Spleen (tissue), 11 donors: ENCODE measurements around the gene PDCD1. TPM values are rescaled to one million over a fixed set of nuclear protein-coding genes. Genes with fewer than 3 reads are reported as not detected.

ENCODE experiments used
- DNase-seq: peaks from one replicate; pipeline ENCODE4 v3.0.0-alpha.2; 2020
- H3K27ac ChIP-seq, 8 donors: fragments of 200-600 bp; sonication (generic) in 7 of 8; 1 replicate in 4 of 8; 2 replicates in 4 of 8; pipeline versions ENCODE4 v1.5.0 to v1.8.0; 2016 to 2021; ENCODE audit warnings: inconsistent platforms in 4 of 8, mild to moderate bottlenecking in 4 of 8, moderate library complexity in 1 of 8
- H3K27me3 ChIP-seq, 7 donors: fragments of 200-600 bp; sonication (generic) in 6 of 7; replicated peaks in 1 of 7; 1 replicate in 4 of 7; 2 replicates in 3 of 7; pipeline versions ENCODE4 v1.5.0 to v1.8.0; 2016 to 2021; ENCODE audit warnings: inconsistent platforms in 3 of 7, mild to moderate bottlenecking in 1 of 7
- H3K36me3 ChIP-seq, 6 donors: fragments of 200-600 bp; sonication (generic) in 5 of 6; 1 replicate in 4 of 6; 2 replicates in 2 of 6; pipeline versions ENCODE4 v1.5.0 to v1.8.0; 2016 to 2021; ENCODE audit warnings: inconsistent platforms in 2 of 6
- H3K4me1 ChIP-seq, 6 donors: fragments of 200-600 bp; sonication (generic) in 5 of 6; 1 replicate in 3 of 6; 2 replicates in 3 of 6; pipeline versions ENCODE4 v1.5.0 to v1.8.0; 2016 to 2021; ENCODE audit warnings: inconsistent platforms in 3 of 6
- H3K4me3 ChIP-seq, 8 donors: fragments of 200-600 bp; sonication (generic) in 7 of 8; 1 replicate in 4 of 8; 2 replicates in 4 of 8; pipeline versions ENCODE4 v1.5.0 to v1.8.0; 2016 to 2021; ENCODE audit warnings: inconsistent platforms in 4 of 8, mild to moderate bottlenecking in 4 of 8, moderate library complexity in 2 of 8
- H3K9me3 ChIP-seq, 8 donors: fragments of 200-600 bp; sonication (generic) in 7 of 8; 1 replicate in 4 of 8; 2 replicates in 4 of 8; pipeline versions ENCODE4 v1.5.0 to v1.8.0; 2016 to 2021; ENCODE audit warnings: inconsistent platforms in 4 of 8
- CTCF ChIP-seq, 11 experiments: fragments of 200-600 bp in 7 of 11; fragments of 450-650 bp in 4 of 11; sonication (generic) in 4 of 11; IDR thresholded peaks in 8 of 11; conservative IDR thresholded peaks in 3 of 11; 1 replicate in 7 of 11; 2 replicates in 4 of 11; pipeline versions ENCODE4 v1.4.0 to v1.8.0; 2016 to 2021; ENCODE audit warnings: antibody characterized with exemption in 11 of 11, inconsistent platforms in 4 of 11, mild to moderate bottlenecking in 1 of 11
- POLR2A ChIP-seq, 3 donors: fragments of 450-650 bp; IDR thresholded peaks; one replicate each; pipeline ENCODE4 v1.5.1; 2017; ENCODE audit warnings: antibody characterized with exemption in 3 of 3, mild to moderate bottlenecking in 1 of 3
- POLR2AphosphoS5 ChIP-seq, 3 donors: sonication (generic); formaldehyde crosslinking; IDR thresholded peaks; one replicate each; pipeline ENCODE4 v1.5.1; 2017; ENCODE audit warnings: antibody characterized with exemption in 3 of 3
- WGBS, 5 donors: extraction: QIAGEN DNeasy Blood & Tissue Kit in 3 of 5; methylation state at CpG; one replicate each; pipeline versions ENCODE4 v1.1.5 to v1.1.7; 2013 to 2018; 5-methylcytosine and 5-hydroxymethylcytosine counted together
- intact Hi-C: fragments of 100-400 bp; cut with DNase I; formaldehyde crosslinking; loops from one replicate; pipeline ENCODE4 v1.15.0; 2023; ENCODE audit warnings: low total_unique reads
- polyA plus RNA-seq, 3 donors: library from polyadenylated mRNA; stranded (reverse); fragments of 200-250 nt; gene quantifications; one replicate each; pipeline ENCODE4 v1.2.1, GENCODE V29; 2013
- total RNA-seq, 7 donors: library from RNA; depleted of rRNA in 3 of 7; stranded (reverse); fragments of >200 nt in 3 of 7; fragmentation: NEBNext Ultra II Directional in 4 of 7; extraction: Animal tissue kit (Norgen Biotek cat#: 25700) in 4 of 7; gene quantifications; one replicate each; pipeline versions ENCODE4 v1.1.0 to v1.2.1, GENCODE V29; 2016 to 2021
- donor health status: healthy with polysubstance abuse.
- donor health status: DM: no; HTN: no; CAD: no; lungs with moderate emphysema.
- donor health status: DM: no; HTN: no; CAD: no.
- donor health status: Bipolar disorder and iron deficiency.
- donor health status: healthy.
- donor health status: DM: no; HTN: no; CAD: no.
- donor health status: DM: yes; HTN: yes; CAD: no.

The PDCD1 gene
- total and polyA plus RNA-seq, 10 donors, result 2.7 to 7.9 (median 5.3) TPM

- peak; percentile 64 for DNase-seq
- Histone ChIP-seq H3K4me1 (peaks cover 0 to 23% (median 8%) of the 10 kb centered on the region in 6 donors), H3K27ac (no peak overlapping the region), H3K9me3 (no peaks in the 10 kb centered on the region), H3K36me3 (peaks cover 0 to 50% (median 0%) of the 10 kb centered on the region in 6 donors), H3K27me3 (no peaks in the 10 kb centered on the region), H3K4me3 (no peak overlapping the region)
- intact Hi-C loops, result no loop called here
- 93 to 96% (median 94%) methylated on average over 26 to 40 of the region's 40 CpGs for WGBS, 5 donors
- TF ChIP-seq CTCF (IDR thresholded peaks at IDR 0.05 in 8 of 11, conservative IDR thresholded peaks at IDR 0.05 in 3 of 11), result no peak
- TF ChIP-seq POLR2A (IDR thresholded peaks at IDR 0.05), result no peak
Measured at GRCh38 chr2:241903121-241904010, 44.7 kb upstream of the PDCD1 start.

- Histone ChIP-seq H3K9me3 (no peaks in the 10 kb centered on the region), H3K27ac (no peak overlapping the region), H3K27me3 (no peaks in the 10 kb centered on the region), H3K36me3 (peaks cover 0 to 45% (median 0%) of the 10 kb centered on the region in 6 donors), H3K4me1 (peaks cover 0 to 23% (median 8%) of the 10 kb centered on the region in 6 donors), H3K4me3 (peak overlapping the region in 2 of 8 donors; percentile 11 to 39)
- DNase-seq, result peak; percentile 68
- intact Hi-C loops, result no loop called here
- WGBS, 5 donors, result 66 to 89% (median 84%) methylated on average over 16 to 48 of the region's 48 CpGs
- no peak for TF ChIP-seq CTCF (IDR thresholded peaks at IDR 0.05 in 8 of 11, conservative IDR thresholded peaks at IDR 0.05 in 3 of 11)
- TF ChIP-seq POLR2AphosphoS5 (IDR thresholded peaks at IDR 0.05), result no peak
- TF ChIP-seq POLR2A (IDR thresholded peaks at IDR 0.05), result no peak
Measured at GRCh38 chr2:241902357-241902991, 43.8 kb upstream of the PDCD1 start.

- H3K27me3 ChIP-seq, result no peaks in the 10 kb centered on the region
- H3K27ac ChIP-seq, result no peak overlapping the region
- peaks cover 0 to 23% (median 8%) of the 10 kb centered on the region in 6 donors for H3K4me1 ChIP-seq
- TF ChIP-seq CTCF (IDR thresholded peaks at IDR 0.05 in 8 of 11, conservative IDR thresholded peaks at IDR 0.05 in 3 of 11) (no peak), POLR2AphosphoS5 (IDR thresholded peaks at IDR 0.05) (peak in 1 of 3 donors; percentile 37), POLR2A (IDR thresholded peaks at IDR 0.05) (no peak)
- DNase-seq, result peak; percentile 54
- intact Hi-C loops, result no loop called here
- no peaks in the 10 kb centered on the region for H3K9me3 ChIP-seq
- peaks cover 0 to 45% (median 0%) of the 10 kb centered on the region in 6 donors for H3K36me3 ChIP-seq
- WGBS, 5 donors, result 48 to 93% (median 74%) methylated on average over 39 to 54 of the region's 54 CpGs
- peak overlapping the region in 3 of 8 donors; percentile 7 to 39 (median 11) for H3K4me3 ChIP-seq
Measured at GRCh38 chr2:241901500-241902351, 43.0 kb upstream of the PDCD1 start.
